HG03097 (cell line): ENCODE results near the gene C2orf78.
"Not testable (repeated sequence)": the region's sequence is repeated elsewhere in the genome, so short reads cannot be mapped to it uniquely, and the experiment has no call there.

Experiments used
- ATAC-seq: cut with Tn5 transposase; IDR thresholded peaks from one replicate; pipeline ENCODE4 v1.9.1; 2021; ENCODE audit not compliant: unreplicated experiment, low FRiP score

The C2orf78 gene

GRCh38 chr2:73779467-73780236, 4.3 kb upstream of the C2orf78 start, which contains the start of gene DUSP11:
Gene DUSP11 (minus strand): TSS chr2:73780103. CDS start chr2:73779974, 129 bp downstream.
- ATAC-seq, result peak; percentile 98

- ATAC-seq, result no peak
Observed at GRCh38 chr2:73780237-73780582, 3.8 kb upstream of the C2orf78 start.

DNA sequence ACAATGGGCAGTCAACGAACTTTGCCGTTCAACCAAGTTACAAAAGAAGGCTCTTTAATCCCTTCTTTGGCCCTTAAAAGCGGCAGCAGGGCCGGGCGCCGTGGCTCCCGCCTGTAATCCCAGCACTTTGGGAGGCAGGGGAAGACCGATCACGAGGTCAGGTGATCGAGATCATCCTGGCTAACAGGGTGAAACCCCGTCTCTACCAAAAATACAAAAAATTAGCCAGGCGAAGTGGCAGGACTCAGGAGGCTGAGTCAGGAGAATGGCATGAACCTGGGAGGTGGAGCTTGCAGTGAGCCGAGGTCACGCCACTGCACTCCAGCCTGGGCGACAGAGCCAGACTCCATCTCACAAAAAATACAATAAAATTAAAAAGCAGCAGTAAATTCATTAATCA, 581 bp upstream of the C2orf78 start:
- not testable (repeated sequence) for ATAC-seq

DNA sequence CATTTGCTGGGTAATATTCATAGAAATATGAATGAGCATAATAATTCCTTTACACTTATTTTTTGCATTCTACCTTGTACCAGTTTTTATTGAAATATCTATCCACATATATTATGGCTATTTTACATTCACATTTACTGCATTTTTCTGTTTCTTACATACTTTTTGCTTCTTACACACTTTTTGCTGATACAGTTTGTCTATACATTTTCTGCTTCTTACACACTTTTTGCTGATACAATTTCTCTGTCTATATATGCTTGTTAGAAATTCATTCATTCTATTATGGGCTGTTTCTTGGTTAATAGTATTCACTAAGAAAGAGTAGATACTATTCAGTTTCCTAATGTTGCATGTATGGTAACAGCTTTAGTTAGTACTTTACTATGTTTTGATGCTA, 27.9 kb downstream of the C2orf78 start:
- no peak for ATAC-seq

GRCh38 chr2:73812635-73813034, 28.7 kb downstream of the C2orf78 start:
- no peak for ATAC-seq

DNA sequence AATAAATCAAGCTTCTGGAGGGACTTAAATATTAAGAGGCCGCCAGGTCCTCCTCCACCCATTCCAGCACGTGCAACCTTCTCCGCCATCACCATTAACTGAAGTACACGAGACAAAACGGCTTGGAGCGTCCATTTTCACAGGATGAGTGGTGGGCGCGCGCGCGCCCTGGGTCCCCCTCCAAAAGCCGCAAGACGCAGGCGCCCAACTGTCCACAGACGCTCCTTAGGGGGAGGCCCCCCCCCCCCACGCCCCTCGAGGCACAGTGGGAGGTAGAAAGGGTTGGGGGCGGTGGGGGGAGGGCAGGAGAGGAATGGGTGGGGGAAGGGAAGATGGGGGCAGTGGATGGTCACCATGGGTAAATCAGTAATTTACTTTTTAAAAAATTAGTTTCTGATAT, 34.3 kb downstream of the C2orf78 start:
- ATAC-seq, result no peak

- ATAC-seq, result no peak
Observed at GRCh38 chr2:73821227-73821626, 37.2 kb downstream of the C2orf78 start.

GRCh38 chr2:73821669-73822068, 37.7 kb downstream of the C2orf78 start:
- ATAC-seq, result no peak

- ATAC-seq, result peak; percentile 65
Observed at GRCh38 chr2:73822276-73822675, 38.3 kb downstream of the C2orf78 start.

DNA sequence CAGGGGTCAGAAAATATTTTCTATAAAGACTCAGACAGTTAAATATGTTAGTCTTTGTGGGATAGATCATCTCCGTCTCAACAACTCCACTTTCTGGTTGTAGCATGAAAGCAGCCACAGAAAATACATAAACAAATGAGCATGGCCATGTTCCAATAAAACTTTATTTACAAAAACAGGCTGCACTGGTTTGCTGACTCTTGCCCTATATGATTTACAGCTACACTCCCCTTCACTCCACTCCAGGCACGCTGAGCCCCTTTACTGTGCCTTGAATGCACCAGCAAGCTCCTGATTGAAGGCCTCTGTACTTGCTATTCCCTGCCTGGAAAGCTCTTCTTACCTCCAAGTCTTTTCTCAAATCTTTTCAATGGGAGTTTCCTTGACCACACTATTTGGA, 39.0 kb downstream of the C2orf78 start:
- ATAC-seq, result no peak

DNA sequence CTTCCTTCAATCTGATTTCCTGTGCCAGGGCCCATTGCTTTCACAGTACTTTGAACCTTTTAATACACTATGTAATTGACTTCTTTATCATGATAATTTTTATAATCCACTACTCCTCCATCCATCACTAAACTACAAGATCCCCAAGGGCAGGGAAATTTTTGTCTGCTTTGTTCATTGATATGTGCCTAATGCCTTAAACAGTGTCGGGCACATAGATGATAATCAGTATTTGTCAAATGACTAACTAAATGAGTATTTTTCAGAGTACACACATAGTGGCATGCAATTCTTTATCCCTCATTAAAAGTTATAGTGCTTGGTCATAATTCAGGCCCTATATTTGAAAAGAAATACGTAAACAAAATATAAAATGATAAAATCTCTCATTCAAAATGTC, 39.4 kb downstream of the C2orf78 start:
- no peak for ATAC-seq

GRCh38 chr2:73823916-73824523, 40.0 kb downstream of the C2orf78 start:
- no peak for ATAC-seq

DNA sequence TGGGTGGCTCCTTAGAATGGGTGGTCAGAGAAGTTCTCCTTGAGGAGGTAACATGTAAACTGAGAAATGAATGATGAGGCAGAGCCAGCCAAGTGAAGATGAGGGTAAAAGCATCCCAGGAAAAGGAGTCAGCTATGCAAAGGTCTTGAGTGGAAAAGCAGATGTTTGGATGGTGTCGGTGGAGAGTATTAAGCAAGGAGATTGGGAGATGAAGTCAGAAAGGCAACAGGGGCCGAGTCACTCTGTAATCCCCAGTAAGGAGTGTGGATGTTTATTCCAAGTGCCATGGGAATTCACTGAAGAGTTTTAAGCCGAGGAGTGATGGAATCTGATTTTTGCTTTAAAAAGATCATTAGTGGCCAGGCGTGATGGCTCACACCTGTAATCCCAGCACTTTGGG, 41.4 kb downstream of the C2orf78 start:
- no peak for ATAC-seq

DNA sequence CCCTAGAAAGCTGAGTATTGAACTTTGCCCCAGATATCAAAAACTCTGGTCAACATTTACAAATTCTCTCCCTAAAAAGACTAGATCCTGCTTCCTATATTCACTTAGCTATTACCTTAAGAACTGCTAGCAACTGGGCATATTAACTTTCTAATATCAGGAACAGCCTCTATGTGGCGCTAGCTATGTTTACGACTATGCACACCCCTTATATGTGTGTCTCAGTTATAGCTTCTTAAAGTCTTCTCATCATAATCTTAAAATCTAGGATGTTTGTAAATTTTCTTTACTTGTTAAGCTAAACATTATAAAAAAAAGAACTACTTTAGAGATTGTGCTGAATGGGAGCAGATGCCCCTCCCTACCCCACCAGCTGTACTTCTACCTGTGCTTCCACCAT, 43.0 kb downstream of the C2orf78 start:
- no peak for ATAC-seq

DNA sequence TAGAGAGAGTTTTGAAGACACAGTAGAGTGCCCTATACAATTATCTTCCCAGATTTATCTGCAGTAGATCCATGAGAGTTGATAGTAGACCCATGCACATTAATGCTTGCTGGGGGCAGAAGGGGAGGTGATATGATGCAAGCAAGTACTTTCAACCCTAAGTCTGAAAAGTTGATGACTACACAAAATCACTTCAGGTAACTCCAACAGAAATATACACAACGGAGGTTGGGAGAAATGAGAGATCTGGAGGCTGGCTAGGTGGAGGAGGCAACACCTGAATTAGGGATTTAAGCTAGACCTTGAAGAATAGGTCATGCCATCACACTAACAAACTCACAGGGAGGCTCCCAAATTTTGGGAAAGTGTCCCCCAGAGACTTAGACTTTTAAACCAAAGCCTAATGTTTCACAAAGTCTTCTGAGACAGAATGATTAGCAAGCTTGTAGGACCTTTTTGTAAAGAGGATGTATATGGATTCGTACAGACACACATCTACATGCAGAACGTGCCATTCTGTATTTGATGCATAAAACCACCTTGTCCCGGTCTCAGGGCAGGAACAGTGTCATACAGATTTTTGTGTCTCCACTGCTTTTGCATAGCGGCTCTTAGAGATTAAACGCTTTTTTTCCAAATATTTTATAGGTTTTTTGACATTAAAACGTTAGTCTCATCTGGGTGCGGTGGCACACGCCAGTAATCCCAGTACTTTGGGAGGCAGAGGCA, 43.8 kb downstream of the C2orf78 start:
- ATAC-seq, result no peak

GRCh38 chr2:73828389-73828817, 44.4 kb downstream of the C2orf78 start:
- ATAC-seq, result no peak

DNA sequence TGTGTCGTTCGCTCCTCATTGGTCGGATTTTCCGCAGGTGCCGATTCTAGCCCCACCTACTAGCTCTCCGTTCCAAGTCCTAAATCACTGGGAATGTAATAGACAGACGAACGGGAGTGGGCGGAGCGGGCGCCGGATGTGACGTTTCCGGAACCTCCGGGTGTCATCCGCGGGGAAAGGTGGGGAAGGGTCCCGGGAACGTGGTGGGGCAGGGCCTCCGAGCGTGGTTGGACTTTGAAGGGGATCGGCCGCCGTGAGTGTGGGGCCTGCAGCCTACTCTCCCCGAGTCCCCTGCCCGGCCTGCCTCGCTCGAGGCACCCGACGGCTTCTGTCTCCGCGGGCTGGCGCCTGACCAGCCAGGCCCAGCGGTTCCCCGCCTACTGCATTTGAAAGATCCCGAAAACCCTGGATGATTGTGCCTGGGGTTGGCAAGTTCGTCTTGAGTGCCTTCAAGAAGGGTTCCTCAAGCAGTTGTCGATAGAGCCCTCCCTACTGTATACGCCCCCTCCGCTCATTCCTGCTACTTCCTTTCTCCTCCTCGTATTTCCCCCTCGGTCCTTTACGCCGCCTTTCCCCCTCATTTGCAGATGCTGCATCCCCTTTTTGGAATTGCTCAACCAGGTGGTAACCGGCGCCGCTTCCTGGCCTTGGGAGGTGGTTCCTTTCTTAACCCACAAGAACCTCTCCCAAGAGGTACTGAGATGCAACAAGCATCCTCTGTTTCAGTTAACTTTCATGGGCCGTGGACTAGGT, 45.0 kb downstream of the C2orf78 start, which contains the start of gene STAMBP:
Gene STAMBP, plus strand, starts transcription at position 144 of the 753 bp plus-strand sequence. CDS start 1,896 bp downstream, outside the sequence.
- peak; percentile 75 for ATAC-seq

- ATAC-seq, result no peak
Observed at GRCh38 chr2:73830871-73831401, 47.0 kb downstream of the C2orf78 start.

- no peak for ATAC-seq
Observed at GRCh38 chr2:73832930-73833329, 48.9 kb downstream of the C2orf78 start.

GRCh38 chr2:73836141-73836943, 52.4 kb downstream of the C2orf78 start:
- no peak for ATAC-seq
